Retinal pigment epithelial cell (primary cell): ENCODE results near the gene SLC10A7.
A peak's percentile ranks its signal among the peaks of the same experiment; 100 is the strongest.

Experiments
- DNase-seq: peaks from one replicate; pipeline ENCODE4 v3.0.0-alpha.2; 2010; ENCODE audit warnings: low read depth
- H3K4me3 ChIP-seq: 2 replicates; pipeline ENCODE4 v1.5.1; 2011; ENCODE audit warnings: mild to moderate bottlenecking, low read length, control low read depth, moderate library complexity
- TF ChIP-seq, protein P1 (sequence below): conservative IDR thresholded peaks from 2 replicates; pipeline ENCODE4 v1.5.1; 2011; ENCODE audit warnings: low read depth, low read length, control low read depth, inconsistent platforms

Gene SLC10A7

GRCh38 chr4:146330392-146330791 lies 191.3 kb downstream of the SLC10A7 start:
- DNase-seq, result no peak
- no peak overlapping the region for H3K4me3 ChIP-seq
- TF ChIP-seq, protein P1, sequence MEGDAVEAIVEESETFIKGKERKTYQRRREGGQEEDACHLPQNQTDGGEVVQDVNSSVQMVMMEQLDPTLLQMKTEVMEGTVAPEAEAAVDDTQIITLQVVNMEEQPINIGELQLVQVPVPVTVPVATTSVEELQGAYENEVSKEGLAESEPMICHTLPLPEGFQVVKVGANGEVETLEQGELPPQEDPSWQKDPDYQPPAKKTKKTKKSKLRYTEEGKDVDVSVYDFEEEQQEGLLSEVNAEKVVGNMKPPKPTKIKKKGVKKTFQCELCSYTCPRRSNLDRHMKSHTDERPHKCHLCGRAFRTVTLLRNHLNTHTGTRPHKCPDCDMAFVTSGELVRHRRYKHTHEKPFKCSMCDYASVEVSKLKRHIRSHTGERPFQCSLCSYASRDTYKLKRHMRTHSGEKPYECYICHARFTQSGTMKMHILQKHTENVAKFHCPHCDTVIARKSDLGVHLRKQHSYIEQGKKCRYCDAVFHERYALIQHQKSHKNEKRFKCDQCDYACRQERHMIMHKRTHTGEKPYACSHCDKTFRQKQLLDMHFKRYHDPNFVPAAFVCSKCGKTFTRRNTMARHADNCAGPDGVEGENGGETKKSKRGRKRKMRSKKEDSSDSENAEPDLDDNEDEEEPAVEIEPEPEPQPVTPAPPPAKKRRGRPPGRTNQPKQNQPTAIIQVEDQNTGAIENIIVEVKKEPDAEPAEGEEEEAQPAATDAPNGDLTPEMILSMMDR, result no peak

- no peak overlapping the region for H3K4me3 ChIP-seq
- TF ChIP-seq, protein P1, result no peak
- peak; percentile 51 for DNase-seq
Observed at GRCh38 chr4:146329050-146329716, 192.6 kb downstream of the SLC10A7 start.

- TF ChIP-seq, protein P1, result no peak
- no peak overlapping the region for H3K4me3 ChIP-seq
- DNase-seq, result no peak
Observed at GRCh38 chr4:146327859-146328650, 193.7 kb downstream of the SLC10A7 start.

- no peak overlapping the region for H3K4me3 ChIP-seq
- TF ChIP-seq, protein P1, result no peak
- no peak for DNase-seq
Observed at GRCh38 chr4:146318894-146319293, 202.8 kb downstream of the SLC10A7 start.

GRCh38 chr4:146317783-146318182 lies 204.0 kb downstream of the SLC10A7 start:
- no peak for DNase-seq
- no peak overlapping the region for H3K4me3 ChIP-seq
- TF ChIP-seq, protein P1, result no peak

DNA sequence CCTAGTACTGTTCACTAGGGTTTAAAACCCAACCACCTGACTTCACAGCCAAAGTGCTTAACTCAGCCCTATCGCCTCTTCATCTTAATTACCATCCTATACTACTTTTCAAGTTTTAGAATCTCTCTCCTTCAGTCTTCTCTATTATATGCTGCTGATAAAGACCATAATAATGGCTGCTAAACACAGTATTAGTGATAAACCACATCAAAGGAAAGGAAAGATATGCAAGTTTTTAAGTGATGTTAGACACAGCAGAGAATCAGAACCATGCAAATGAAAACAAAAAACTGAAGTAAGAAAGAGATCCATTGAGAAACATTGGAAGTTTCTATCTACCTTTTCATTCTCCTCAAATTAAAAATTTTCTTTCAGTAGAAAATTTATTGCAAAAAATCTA lies 206.6 kb downstream of the SLC10A7 start:
- no peak for DNase-seq
- TF ChIP-seq, protein P1, result no peak
- no peak overlapping the region for H3K4me3 ChIP-seq
